GM19438 (cell line): ENCODE measurements around the gene FAM186B.

Source experiments
- ATAC-seq: cut with Tn5 transposase; IDR thresholded peaks from one replicate; pipeline ENCODE4 v1.9.1; 2021; ENCODE audit warnings: low read depth; ENCODE audit not compliant: unreplicated experiment

The FAM186B gene

DNA sequence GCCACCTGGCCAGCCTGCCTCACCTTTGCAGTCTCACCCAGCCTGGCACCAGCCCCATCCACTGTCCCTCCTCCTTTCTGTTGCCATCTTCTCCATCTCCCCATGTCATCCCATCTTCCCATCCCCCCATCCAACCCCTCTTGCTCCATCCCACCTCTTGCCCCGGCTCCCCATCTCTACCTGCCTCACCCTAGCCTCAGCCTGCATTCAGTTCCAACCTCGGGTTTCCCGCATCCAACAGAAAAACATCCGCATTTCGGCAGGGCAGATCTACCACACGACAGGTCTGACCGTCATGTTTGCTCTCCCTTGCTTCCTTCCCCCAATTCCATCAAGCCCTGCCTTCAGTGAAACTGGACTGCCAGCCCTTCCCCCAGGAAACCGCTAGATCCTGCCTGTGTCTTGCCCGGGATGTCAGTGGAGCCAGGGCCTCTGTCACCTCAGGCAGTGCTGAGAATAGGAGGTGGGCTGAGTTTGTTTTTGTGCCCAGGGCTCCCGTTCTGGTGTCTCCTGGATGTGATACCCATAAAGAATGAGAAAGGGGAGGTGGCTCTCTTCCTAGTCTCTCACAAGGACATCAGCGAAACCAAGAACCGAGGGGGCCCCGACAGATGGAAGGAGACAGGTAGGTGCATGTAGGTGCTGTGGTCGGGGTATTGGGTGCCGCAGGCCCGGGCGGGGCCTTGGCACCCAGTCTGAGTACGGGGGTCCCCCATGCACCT, 64.1 kb downstream of the FAM186B start:
- ATAC-seq = no peak

- ATAC-seq = no peak
Observed at GRCh38 chr12:49540229-49541139, 65.0 kb downstream of the FAM186B start.

GRCh38 chr12:49539406-49540228, 65.8 kb downstream of the FAM186B start:
- ATAC-seq = no peak

DNA sequence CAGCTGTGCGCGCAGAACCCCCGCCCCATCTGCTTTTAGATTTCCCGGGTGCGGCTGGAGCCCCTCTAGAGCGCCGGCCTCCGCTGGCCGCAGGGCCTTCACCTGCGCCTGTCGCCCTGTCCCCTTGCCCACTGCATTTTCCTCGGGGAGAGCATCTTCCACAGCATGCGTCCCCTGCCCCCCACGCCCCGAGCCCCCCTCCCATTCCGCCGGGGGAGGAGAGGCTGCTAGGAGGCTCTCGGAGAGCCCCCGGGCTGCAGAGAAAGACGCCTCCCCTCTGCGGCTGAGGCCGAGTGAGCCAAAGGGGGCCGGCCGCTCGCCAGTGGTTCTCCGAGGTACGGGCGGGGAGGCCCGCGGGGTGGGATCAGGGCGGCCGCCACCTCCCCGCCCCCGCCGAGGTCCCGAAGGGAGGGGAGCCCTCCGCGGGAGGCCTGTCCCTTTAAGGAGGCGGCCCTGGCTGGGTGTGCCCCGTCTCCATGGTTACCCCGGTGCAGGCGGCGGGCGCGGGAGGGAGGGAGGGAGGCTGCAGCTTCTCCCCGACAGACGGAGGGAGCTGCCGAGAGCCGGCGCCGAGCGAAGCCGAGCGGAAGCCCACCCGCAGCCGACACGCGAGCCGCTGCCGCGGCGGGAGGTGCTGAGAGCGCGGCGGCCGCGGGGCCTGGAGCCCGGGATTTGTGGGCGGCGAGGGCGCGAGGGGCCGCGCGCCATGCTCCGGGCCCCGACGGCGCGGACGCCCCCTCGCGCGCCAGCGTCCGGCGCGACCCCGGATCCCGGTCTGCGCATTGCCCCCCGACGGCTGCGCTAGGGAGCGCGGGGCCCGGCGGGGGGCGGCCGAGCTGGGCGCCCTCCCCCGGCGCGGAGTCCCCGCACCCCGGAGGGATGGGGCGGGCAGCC, 66.7 kb downstream of the FAM186B start, which contains the start of gene KCNH3:
Gene KCNH3 (plus strand): TSS at position 521 of the 894 bp plus-strand sequence. CDS start 387 bp downstream, outside the sequence.
- ATAC-seq = peak; percentile 76

GRCh38 chr12:49537752-49538509, 67.5 kb downstream of the FAM186B start:
- ATAC-seq = no peak
